HEK293 (cell line): ENCODE data around the gene GCNA.
"Not testable (repeated sequence)": the region's sequence is repeated elsewhere in the genome, so short reads cannot be mapped to it uniquely, and the experiment has no call there.

ENCODE experiments used
- CTCF ChIA-PET: fragments of 350-600 bp; formaldehyde crosslinking; extraction: SDS; loops from one replicate; lab custom pipeline; 2021; ENCODE audit warnings: antibody characterized with exemption; lab: Yijun Ruan, JAX
- POLR2A ChIA-PET: fragments of 300-600 bp; formaldehyde crosslinking; extraction: SDS; loops from one replicate; lab custom pipeline; 2020; ENCODE audit warnings: antibody characterized with exemption, inconsistent platforms; lab: Yijun Ruan, JAX
- H3K27ac ChIP-seq: fragments of 200-500 bp; sonication (Bioruptor generic); 2 replicates; pipeline ENCODE4 v1.5.1; 2014; ENCODE audit warnings: low read depth, low read length, control low read depth, inconsistent platforms; ENCODE audit errors: extremely low read depth
- H3K36me3 ChIP-seq, 2 experiments: fragments of 200-500 bp in 1 of 2; sonication (Bioruptor generic) in 1 of 2; 1 replicate in 1 of 2; 2 replicates in 1 of 2; pipeline ENCODE4 v1.5.1; 2014 to 2017; ENCODE audit warnings: inconsistent platforms in 2 of 2, low read length in 2 of 2; ENCODE audit not compliant: control insufficient read depth in 2 of 2, insufficient read depth in 1 of 2
- H3K4me1 ChIP-seq: fragments of 200-500 bp; sonication (Bioruptor generic); 2 replicates; pipeline ENCODE4 v1.5.1; 2014; ENCODE audit warnings: mild to moderate bottlenecking, low read length, inconsistent platforms; ENCODE audit not compliant: control insufficient read depth, insufficient read depth
- H3K4me3 ChIP-seq: 2 replicates; pipeline ENCODE4 v1.5.1; 2011; ENCODE audit warnings: low read depth, mild to moderate bottlenecking, control low read depth, low read length, moderate library complexity
- H3K9me3 ChIP-seq: fragments of 200-500 bp; sonication (Bioruptor generic); 2 replicates; pipeline ENCODE4 v1.5.1; 2014; ENCODE audit warnings: low read depth, low read length, inconsistent platforms; ENCODE audit not compliant: control insufficient read depth, insufficient read depth
- BCL11B ChIP-seq: fragments of 450-650 bp; formaldehyde crosslinking; IDR thresholded peaks from 2 replicates; pipeline ENCODE4 v1.5.1; 2016; ENCODE audit warnings: low read depth, missing biosample characterization, missing genetic modification characterization
- HOXD13 ChIP-seq: sonication (generic); formaldehyde crosslinking; IDR thresholded peaks from 2 replicates; pipeline ENCODE4 v1.8.0; 2022; ENCODE audit warnings: missing genetic modification reagents, borderline replicate concordance
- KLF10 ChIP-seq: fragments of 450-650 bp; IDR thresholded peaks from 2 replicates; pipeline ENCODE4 v1.5.1; 2018; ENCODE audit warnings: missing biosample characterization, mild to moderate bottlenecking, missing genetic modification characterization
- MEIS1 ChIP-seq: sonication (generic); formaldehyde crosslinking; IDR thresholded peaks from 2 replicates; pipeline ENCODE4 v1.8.1; 2022; ENCODE audit warnings: missing genetic modification reagents, mild to moderate bottlenecking, borderline replicate concordance
- SP2 ChIP-seq: fragments of 450-650 bp; formaldehyde crosslinking; IDR thresholded peaks from 2 replicates; pipeline ENCODE4 v1.5.1; 2016; ENCODE audit warnings: missing biosample characterization, missing genetic modification characterization
- SP7 ChIP-seq: fragments of 450-650 bp; formaldehyde crosslinking; IDR thresholded peaks from 2 replicates; pipeline ENCODE4 v1.5.1; 2016; ENCODE audit warnings: missing biosample characterization, missing genetic modification characterization
- ZNF16 ChIP-seq: fragments of 450-650 bp; formaldehyde crosslinking; IDR thresholded peaks from 2 replicates; pipeline ENCODE4 v1.5.1; 2016; ENCODE audit warnings: low read depth, missing biosample characterization, missing genetic modification characterization
- ZNF169 ChIP-seq: fragments of 450-650 bp; formaldehyde crosslinking; IDR thresholded peaks from 2 replicates; pipeline ENCODE4 v1.5.1; 2016; ENCODE audit warnings: missing biosample characterization, missing genetic modification characterization
- ZNF248 ChIP-seq: fragments of 450-650 bp; formaldehyde crosslinking; IDR thresholded peaks from 2 replicates; pipeline ENCODE4 v1.5.1; 2017; ENCODE audit warnings: missing biosample characterization, missing genetic modification characterization
- ZNF311 ChIP-seq: fragments of 450-650 bp; formaldehyde crosslinking; IDR thresholded peaks from 2 replicates; pipeline ENCODE4 v1.5.1; 2017; ENCODE audit warnings: missing biosample characterization, missing genetic modification characterization, borderline replicate concordance
- ZNF548 ChIP-seq: fragments of 450-650 bp; formaldehyde crosslinking; IDR thresholded peaks from 2 replicates; pipeline ENCODE4 v1.5.1; 2016; ENCODE audit warnings: missing biosample characterization, missing genetic modification characterization
- ZNF561 ChIP-seq: fragments of 450-650 bp; IDR thresholded peaks from 2 replicates; pipeline ENCODE4 v1.5.1; 2018; ENCODE audit warnings: missing biosample characterization, missing genetic modification characterization, borderline replicate concordance
- ZSCAN16 ChIP-seq: fragments of 450-650 bp; formaldehyde crosslinking; IDR thresholded peaks from 2 replicates; pipeline ENCODE4 v1.5.1; 2016; ENCODE audit warnings: missing biosample characterization, missing genetic modification characterization
- TF ChIP-seq, protein P1 (sequence below): sonication (generic); formaldehyde crosslinking; IDR thresholded peaks from 2 replicates; pipeline ENCODE4 v1.8.1; 2022; ENCODE audit warnings: mild to moderate bottlenecking, moderate library complexity, missing genetic modification reagents
- TF ChIP-seq, protein P2 (sequence below): fragments of 450-650 bp; formaldehyde crosslinking; IDR thresholded peaks from 2 replicates; pipeline ENCODE4 v1.5.1; 2016; ENCODE audit warnings: missing biosample characterization, missing genetic modification characterization
- TF ChIP-seq, protein P3 (sequence below): fragments of 450-650 bp; formaldehyde crosslinking; IDR thresholded peaks from 2 replicates; pipeline ENCODE4 v1.5.1; 2016; ENCODE audit warnings: missing biosample characterization, missing genetic modification characterization
- TF ChIP-seq, protein P4 (sequence below): fragments of 450-650 bp; formaldehyde crosslinking; IDR thresholded peaks from 2 replicates; pipeline ENCODE4 v1.5.1; 2016; ENCODE audit warnings: missing biosample characterization, missing genetic modification characterization
- TF ChIP-seq, protein P5 (sequence below): fragments of 450-650 bp; formaldehyde crosslinking; IDR thresholded peaks from 2 replicates; pipeline ENCODE4 v1.5.1; 2016; ENCODE audit warnings: missing biosample characterization, missing genetic modification characterization, borderline replicate concordance

Gene GCNA

DNA sequence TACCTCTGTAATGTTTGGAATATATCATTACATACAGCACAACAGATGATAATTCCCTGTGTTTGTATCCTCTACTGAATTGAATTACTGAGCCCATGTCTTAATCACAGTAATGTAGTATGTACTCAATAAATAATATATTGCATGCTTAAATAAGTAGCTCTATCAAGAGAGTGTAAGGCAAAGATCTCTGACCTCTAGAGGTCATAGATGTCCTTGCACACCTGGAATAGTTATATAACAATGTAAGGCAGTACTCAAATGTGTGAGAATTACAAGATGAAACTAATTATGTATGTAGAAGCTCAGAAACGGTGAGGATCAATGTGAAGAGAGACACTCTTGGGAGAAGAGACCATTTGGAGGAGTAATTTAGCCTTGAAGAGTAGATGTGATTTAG is 14.3 kb upstream of the GCNA start:
- TF ChIP-seq, protein P1, sequence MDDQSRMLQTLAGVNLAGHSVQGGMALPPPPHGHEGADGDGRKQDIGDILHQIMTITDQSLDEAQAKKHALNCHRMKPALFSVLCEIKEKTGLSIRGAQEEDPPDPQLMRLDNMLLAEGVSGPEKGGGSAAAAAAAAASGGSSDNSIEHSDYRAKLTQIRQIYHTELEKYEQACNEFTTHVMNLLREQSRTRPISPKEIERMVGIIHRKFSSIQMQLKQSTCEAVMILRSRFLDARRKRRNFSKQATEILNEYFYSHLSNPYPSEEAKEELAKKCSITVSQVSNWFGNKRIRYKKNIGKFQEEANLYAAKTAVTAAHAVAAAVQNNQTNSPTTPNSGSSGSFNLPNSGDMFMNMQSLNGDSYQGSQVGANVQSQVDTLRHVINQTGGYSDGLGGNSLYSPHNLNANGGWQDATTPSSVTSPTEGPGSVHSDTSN (CRISPR knock-in tag) = no peak
- TF ChIP-seq HOXD13 (CRISPR knock-in tag) = no peak
- no peak for TF ChIP-seq MEIS1 (CRISPR knock-in tag)
- TF ChIP-seq BCL11B = no peak
- TF ChIP-seq, protein P2, sequence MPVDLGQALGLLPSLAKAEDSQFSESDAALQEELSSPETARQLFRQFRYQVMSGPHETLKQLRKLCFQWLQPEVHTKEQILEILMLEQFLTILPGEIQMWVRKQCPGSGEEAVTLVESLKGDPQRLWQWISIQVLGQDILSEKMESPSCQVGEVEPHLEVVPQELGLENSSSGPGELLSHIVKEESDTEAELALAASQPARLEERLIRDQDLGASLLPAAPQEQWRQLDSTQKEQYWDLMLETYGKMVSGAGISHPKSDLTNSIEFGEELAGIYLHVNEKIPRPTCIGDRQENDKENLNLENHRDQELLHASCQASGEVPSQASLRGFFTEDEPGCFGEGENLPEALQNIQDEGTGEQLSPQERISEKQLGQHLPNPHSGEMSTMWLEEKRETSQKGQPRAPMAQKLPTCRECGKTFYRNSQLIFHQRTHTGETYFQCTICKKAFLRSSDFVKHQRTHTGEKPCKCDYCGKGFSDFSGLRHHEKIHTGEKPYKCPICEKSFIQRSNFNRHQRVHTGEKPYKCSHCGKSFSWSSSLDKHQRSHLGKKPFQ = no peak
- TF ChIP-seq ZNF16 = no peak
- TF ChIP-seq KLF10 = no peak
- no peak for TF ChIP-seq ZSCAN16 (tag by site-specific recombination)
- TF ChIP-seq ZNF248 (tag by site-specific recombination) = no peak
- TF ChIP-seq, protein P3, sequence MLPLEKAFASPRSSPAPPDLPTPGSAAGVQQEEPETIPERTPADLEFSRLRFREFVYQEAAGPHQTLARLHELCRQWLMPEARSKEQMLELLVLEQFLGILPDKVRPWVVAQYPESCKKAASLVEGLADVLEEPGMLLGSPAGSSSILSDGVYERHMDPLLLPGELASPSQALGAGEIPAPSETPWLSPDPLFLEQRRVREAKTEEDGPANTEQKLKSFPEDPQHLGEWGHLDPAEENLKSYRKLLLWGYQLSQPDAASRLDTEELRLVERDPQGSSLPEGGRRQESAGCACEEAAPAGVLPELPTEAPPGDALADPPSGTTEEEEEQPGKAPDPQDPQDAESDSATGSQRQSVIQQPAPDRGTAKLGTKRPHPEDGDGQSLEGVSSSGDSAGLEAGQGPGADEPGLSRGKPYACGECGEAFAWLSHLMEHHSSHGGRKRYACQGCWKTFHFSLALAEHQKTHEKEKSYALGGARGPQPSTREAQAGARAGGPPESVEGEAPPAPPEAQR (tag by site-specific recombination) = no peak
- TF ChIP-seq, protein P4, sequence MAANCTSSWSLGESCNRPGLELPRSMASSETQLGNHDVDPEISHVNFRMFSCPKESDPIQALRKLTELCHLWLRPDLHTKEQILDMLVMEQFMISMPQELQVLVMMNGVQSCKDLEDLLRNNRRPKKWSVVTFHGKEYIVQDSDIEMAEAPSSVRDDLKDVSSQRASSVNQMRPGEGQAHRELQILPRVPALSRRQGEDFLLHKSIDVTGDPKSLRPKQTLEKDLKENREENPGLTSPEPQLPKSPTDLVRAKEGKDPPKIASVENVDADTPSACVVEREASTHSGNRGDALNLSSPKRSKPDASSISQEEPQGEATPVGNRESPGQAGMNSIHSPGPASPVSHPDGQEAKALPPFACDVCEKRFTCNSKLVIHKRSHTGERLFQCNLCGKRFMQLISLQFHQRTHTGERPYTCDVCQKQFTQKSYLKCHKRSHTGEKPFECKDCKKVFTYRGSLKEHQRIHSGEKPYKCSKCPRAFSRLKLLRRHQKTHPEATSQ (tag by site-specific recombination) = no peak
- TF ChIP-seq ZNF548 = no peak
- TF ChIP-seq SP7 (tag by site-specific recombination) = no peak
- TF ChIP-seq, protein P5, sequence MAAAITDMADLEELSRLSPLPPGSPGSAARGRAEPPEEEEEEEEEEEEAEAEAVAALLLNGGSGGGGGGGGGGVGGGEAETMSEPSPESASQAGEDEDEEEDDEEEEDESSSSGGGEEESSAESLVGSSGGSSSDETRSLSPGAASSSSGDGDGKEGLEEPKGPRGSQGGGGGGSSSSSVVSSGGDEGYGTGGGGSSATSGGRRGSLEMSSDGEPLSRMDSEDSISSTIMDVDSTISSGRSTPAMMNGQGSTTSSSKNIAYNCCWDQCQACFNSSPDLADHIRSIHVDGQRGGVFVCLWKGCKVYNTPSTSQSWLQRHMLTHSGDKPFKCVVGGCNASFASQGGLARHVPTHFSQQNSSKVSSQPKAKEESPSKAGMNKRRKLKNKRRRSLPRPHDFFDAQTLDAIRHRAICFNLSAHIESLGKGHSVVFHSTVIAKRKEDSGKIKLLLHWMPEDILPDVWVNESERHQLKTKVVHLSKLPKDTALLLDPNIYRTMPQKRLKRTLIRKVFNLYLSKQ (tag by site-specific recombination) = no peak
- TF ChIP-seq ZNF311 (tag by site-specific recombination) = no peak
- no peak for TF ChIP-seq ZNF169
- no peak for TF ChIP-seq ZNF561
- TF ChIP-seq, all 188 proteins: peak for 0
- no peak overlapping the region for H3K4me3 ChIP-seq
- peaks cover 53 to 92% of the 10 kb centered on the region in 2 experiments for H3K36me3 ChIP-seq
- POLR2A ChIA-PET = interaction anchor here (0.7 kb wide), 1 partner anchor 15 kb away, joined by 4 read pairs; no protein-coding TSS in a partner anchor
- H3K27ac ChIP-seq = no peak overlapping the region
- H3K9me3 ChIP-seq = no peaks in the 10 kb centered on the region; the same call in 1 of the 2 replicates
- CTCF ChIA-PET = interaction anchor here (0.6 kb wide), 2 partner anchors 32 to 309 kb away, joined by 3 read pairs; no protein-coding TSS in a partner anchor
- H3K4me1 ChIP-seq = no peaks in the 10 kb centered on the region

DNA sequence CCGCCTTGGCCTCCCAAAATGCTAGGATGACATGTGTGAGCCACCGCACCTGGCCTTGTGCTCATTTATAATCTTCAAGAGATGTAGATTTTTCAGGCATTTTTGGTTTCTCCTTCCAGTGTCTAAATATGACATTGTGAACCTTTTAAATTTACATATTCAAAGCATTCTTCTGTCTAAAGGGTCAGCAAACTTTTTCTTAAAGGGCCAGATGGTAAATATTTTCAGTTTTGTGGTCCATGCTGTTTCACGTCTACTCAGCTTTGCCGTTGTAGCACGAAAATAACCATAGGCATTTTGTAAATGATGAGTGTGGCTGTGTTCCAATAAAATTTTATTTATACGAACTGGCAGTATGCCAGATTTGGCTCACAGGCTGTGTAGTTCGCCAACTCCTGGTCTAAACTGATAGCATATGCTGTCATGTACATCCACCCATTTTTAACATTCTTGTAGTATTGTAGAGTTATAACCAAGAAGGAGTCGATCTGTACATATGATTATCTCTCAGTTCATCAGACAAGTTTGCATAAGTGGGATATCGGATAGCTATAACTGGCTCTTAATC is 12.7 kb upstream of the GCNA start:
- Histone ChIP-seq H3K4me1 (no peaks in the 10 kb centered on the region), H3K36me3 (peaks cover 50 to 85% of the 10 kb centered on the region in 2 experiments), H3K4me3 (no peak overlapping the region), H3K9me3 (no peaks in the 10 kb centered on the region; the same call in 1 of the 2 replicates), H3K27ac (no peak overlapping the region)
- TF ChIP-seq SP2 (tag by site-specific recombination) = no peak
- ChIA-PET POLR2A (no interaction called here), CTCF (interaction anchor here (0.6 kb wide), 1 partner anchor 10 kb away, joined by 3 read pairs; no protein-coding TSS in a partner anchor)

DNA sequence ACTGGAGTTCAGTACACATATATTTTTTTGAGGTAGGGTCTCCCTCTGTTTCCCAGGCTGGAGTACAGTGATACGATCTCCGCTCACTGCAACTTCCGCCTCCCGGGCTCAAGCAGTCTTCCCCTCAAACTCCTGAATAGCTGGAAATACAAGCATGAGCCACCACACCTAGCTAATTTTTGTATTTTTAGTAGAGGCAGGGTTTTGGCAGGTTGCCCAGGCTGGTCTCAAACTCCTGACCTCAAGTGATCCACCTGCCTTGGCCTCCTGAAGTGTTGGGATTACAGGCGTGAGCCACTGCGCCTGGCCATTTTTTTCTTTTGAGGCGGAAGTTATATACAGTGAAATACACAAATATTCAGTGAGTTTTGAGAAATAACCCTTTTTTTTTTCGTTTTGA is 6.8 kb upstream of the GCNA start:
- H3K4me1 ChIP-seq, H3K27ac ChIP-seq, H3K9me3 ChIP-seq, POLR2A ChIA-PET, H3K4me3 ChIP-seq: not testable (repeated sequence)
- CTCF ChIA-PET = interaction anchor here (0.7 kb wide), 1 partner anchor 573 kb away, joined by 6 read pairs; no protein-coding TSS in a partner anchor
- H3K36me3 ChIP-seq = peaks cover 52 to 80% of the 10 kb centered on the region in 2 experiments
